NCI-H460 (cell line): ENCODE results near the gene SLC1A5. TPM values are rescaled to one million over a fixed set of nuclear protein-coding genes. Genes with fewer than 3 reads are reported as not detected.
"Not testable (repeated sequence)": the region's sequence is repeated elsewhere in the genome, so short reads cannot be mapped to it uniquely, and the experiment has no call there.

Experiments
- DNase-seq: peaks from one replicate; pipeline ENCODE4 v3.0.0-alpha.2; 2016; ENCODE audit warnings: low read depth; ENCODE audit errors: extremely low read depth
- polyA plus RNA-seq: library from polyadenylated mRNA; depleted of rRNA; stranded (reverse); fragments of >200 nt; gene quantifications from 2 replicates; pipeline ENCODE4 v1.2.3, GENCODE V29; 2014; cell fraction: nucleus; rRNA removed
- total RNA-seq: library from RNA; depleted of rRNA; stranded (reverse); fragments of >200 nt; shearing (Covaris generic); gene quantifications from 2 replicates; pipeline ENCODE4 v1.2.3, GENCODE V29; 2014; rRNA removed

The SLC1A5 gene
- total RNA-seq, result 253 and 259 TPM in 2 replicates
- 180 and 206 TPM in 2 replicates for polyA plus RNA-seq

DNA sequence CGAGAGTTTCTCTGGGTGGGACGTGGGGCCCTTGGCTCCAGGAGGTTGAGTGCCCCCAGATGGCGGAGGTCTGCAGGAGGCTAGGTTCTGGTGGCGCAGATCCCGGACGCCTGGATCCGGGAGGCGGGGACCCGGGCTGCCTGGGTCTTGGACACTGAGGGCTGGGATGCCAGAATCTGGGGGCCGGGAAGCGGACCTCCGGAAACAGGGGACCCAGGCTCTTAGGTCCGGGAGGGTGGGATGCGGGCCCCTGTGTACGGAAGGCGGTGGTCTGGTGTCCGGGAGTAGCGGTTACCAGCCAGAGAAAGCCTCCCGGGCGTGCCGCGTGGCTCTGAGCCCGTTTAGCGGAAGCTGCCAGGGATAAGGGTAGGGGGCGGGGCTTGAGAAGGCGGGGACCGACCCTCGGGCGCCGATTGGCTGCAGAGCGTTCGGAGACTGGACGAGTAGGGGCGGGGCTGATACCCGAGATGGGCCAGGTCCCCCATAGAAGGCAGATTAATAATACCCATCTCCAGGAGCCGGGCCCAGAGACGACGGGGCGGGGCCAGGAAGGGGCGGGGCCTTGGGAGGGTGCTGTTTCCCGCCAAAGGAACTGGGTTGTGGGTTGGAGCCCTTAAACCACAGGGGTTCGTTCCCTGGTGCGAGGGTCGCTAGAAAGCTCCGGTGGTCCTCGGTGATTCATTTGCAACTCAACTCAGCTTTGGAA is at the start of gene SLC1A5:
TSS of gene SLC1A5 (minus strand) at position 333 of the 706 bp plus-strand sequence. CDS start 629 bp downstream, outside the sequence.
- peak; percentile 95 for DNase-seq

DNA sequence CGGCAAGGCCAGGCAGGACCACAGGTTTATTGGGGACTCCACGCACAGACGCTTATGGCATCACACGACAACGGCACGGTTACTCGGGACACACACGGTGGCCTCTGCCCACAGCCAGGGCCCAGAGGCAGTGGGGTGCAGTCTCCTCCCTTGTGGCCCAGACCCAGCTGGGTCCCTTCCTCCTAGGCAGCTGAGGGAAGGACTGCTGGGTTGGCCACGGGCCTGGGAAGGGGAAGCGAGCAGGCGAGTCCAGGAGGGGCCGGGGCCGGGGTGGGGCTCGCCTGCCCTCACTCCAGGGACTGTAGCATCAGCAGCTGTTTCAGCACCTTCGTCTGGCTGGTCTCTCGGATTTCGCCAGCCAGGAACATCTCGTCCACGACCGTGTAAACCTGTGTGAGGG is 49.8 kb upstream of the SLC1A5 start:
- no peak for DNase-seq

DNA sequence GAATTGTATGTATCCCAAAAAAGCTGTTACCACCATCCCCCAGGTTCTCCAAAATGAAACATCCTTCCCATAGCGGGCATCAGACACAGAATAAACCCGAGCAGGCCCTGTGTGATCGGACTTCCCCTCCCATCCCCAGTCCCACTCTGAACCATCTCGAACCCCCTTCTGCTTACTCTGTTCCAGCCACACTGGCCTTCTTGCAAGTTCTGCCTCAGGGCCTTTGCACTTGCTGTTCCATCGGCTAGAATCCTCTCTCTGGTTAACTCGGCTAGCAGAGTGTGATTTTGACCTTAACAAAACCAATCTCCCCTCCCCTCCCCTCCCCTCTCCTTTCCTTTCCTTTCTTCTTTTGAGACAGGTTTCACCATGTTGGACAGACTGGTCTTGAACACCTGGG is 46.6 kb upstream of the SLC1A5 start:
- no peak for DNase-seq

DNA sequence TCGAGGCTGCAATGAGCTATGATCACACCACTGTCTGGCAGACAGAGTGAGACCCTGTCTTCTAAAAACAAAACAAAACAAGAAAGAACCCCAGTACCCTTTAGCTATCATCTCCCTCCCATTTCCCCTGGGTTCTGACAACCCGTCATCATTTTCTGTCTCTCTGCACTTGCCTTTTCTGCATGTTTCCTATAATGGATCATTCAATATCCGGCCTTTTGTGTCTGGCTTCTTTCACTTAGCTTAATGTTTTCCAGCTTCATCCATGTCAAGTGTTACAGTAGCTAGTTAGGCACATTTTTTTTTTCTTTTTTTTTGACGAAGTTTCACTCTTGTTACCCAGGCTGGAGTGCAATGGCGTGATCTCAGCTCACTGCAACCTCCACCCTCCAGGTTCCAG is 45.7 kb upstream of the SLC1A5 start:
- DNase-seq, result no peak

DNA sequence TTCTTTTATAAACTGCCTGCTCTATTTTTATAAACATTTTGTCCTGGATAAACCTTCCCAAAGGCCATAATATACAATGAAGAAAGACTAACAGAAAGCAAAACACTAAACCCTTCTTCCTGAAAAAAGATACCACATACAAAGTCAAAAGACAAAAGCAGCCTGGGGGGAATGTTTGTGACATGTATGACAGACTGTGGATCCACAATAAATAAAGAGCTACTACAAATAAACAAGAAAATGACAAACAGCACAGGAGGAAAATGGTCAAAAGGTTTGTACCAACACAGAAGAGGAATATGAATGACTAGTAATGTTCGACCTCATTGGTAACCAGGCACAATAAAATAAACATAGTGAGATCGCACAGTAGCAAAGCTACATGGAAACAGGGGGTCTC is 42.5 kb upstream of the SLC1A5 start:
- DNase-seq, result no peak

DNA sequence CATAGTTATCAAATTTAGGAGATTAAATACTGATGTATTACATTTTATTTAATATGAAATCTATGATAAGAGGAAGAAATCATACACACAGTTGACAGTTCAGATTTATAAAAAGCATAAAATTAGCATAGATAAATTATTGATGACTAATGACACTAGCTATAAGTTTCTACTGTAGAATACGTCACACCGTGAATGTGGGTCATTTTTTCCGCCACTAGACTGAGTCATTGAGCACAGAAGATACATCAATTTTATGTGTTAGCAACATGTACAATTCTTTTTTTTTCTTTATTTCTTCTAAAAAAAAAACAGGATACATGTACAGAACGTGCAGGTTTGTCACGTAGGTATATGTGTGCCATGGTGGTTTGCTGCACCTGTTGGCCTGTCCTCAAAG is 40.1 kb upstream of the SLC1A5 start:
- no peak for DNase-seq

DNA sequence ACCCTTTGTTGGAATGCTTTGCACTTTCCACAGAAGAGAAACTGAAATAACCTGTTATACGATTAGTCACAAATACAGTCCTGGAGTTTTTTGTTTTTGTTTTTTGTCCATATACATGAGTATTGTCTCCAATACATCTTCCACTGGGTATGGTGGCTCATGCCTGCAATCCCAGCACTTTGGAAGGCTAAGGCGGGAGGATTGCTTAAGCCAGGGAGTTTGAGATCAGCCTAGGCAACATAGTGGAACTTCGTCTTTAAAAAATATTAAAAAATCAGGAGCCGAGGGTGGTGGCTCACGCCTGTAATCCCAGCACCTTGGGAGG is 37.3 kb upstream of the SLC1A5 start:
- DNase-seq, result no peak

DNA sequence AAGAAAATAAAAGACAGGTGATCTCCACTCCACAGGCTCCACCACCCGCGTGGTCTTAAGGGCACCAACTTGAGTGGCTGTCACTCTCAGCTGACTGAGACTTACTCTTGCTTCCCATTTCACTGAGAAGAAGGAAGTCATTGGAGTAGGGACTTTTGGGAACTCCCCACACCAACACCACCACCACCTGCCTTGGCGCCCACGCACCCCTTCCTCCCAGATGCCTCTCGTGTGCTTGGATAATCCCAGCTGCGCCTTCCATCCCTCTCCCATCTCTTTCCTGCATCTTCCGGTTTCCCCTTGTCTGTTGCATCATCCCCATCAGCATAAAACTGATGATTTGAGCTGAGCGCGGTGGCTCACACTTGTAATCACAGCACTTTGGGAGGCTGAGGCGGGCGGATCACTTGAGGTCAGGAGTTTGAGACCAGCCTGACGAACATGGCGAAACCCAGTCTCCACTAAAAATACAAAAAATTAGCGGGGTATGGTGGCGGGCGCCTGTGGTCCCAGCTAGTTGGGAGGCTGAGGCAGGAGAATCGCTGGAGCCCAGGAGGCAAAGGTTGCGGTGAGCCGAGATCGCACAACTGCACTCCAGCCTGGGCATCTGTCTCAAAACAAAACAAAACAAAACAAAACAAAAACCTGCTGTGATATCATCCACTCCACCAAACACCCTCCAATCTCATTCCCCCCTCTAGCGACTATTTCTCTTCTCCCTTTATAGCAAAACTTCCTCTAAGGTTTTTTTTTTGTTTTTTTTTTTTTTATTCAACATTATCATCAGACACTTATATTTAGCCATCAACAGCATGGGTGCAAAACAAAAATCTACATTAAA is 36.7 kb upstream of the SLC1A5 start:
- DNase-seq, result no peak

DNA sequence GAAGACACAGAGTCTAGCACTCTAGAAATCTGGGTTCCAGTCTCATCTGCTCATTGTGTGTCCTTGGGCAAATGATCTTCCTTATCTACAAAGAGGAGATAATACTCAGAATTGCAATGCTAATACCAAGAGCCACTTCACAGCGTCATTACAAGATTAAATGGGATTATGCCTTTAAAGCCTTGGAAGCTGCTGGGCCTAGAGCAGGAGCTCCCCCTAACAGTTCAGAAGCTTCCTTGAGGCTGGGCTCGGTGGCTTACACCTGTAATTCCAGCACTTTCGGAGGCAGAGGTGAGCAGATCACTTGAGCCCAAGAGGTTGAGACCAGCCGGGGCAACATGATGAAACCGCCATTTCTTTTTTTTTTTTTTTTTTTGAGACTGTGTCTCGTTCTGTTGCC is 34.7 kb upstream of the SLC1A5 start:
- DNase-seq, result no peak

DNA sequence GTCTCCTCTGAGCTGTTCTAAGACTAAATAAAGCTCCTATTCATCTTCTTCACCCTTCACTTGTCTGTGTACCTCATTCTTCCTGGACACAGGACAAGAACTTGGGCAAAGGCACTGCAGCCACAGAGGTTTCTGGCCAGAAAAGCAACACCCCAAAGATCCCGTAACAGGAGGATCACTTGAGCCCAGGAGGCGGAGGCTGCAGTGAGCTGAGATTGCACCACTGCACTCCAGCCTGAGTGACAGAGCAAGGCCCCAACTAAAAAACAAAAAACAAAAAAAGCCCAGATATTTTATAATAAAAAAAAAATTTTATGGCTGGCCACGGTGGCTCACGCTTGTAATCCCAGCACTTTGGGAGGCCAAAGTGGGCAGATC is 34.0 kb upstream of the SLC1A5 start:
- not testable (repeated sequence) for DNase-seq

DNA sequence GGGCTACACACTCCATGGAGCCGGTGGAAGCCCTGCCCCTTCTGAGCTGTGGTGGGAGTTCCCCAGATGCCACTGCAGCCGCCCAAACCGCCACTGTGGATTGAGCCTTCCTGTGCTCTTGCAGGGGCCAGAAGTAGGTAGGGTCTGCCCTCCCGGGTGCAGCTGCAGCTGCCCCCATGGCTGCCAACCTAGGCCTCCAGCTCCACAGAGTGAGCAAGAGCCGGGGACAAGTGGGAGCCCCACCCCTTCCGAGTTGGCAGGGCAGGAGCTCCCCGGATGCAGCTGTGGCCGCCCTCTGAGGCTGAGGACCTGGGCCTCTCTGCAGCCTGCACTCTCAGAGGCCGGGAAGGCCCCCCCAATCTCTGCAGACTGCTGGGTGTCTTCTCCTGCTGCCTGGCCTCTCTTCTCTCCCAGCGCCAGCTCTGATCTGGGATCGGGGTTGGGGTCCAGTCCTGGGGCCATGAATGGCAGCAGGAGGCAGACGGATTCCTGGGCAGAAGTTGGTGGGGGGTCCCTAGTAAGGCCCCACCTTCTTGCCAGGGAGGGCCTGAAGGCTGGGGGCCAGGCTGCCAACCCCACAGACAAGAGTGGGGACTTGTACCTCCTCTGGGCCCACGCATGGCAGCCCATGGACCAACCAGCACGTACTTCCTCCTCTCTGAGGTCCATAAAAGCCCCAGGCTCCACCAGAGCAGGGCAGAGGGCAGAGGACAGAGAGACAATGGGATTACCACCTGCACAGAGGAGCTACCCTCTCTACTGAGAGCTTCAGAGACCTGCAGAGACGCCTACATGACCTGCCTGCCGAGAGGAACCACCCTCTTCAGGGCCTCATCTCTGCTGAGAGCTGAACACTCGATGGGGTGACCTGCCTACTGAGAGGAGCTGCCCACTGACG is 33.4 kb upstream of the SLC1A5 start:
- DNase-seq, result no peak

DNA sequence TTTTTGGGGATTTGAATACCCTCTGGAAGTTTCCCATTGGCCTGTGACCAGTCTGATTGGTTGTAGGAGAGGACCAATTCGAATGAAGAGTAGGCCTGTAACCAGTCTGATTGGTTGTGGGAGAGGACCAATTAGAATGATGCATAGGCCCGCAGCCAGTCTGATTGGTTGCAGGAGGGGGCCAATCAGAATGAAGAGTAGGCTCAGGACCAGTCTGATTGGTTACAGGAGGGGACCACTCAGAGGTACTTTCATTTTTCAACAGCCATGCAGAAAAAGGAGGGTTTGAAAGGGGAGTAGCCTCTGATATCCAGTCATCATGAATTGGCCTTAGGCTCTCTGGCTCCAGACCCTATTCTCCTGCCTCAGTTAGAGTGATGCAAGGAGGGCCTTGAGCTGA is 30.4 kb upstream of the SLC1A5 start:
- peak; percentile 3 for DNase-seq

DNA sequence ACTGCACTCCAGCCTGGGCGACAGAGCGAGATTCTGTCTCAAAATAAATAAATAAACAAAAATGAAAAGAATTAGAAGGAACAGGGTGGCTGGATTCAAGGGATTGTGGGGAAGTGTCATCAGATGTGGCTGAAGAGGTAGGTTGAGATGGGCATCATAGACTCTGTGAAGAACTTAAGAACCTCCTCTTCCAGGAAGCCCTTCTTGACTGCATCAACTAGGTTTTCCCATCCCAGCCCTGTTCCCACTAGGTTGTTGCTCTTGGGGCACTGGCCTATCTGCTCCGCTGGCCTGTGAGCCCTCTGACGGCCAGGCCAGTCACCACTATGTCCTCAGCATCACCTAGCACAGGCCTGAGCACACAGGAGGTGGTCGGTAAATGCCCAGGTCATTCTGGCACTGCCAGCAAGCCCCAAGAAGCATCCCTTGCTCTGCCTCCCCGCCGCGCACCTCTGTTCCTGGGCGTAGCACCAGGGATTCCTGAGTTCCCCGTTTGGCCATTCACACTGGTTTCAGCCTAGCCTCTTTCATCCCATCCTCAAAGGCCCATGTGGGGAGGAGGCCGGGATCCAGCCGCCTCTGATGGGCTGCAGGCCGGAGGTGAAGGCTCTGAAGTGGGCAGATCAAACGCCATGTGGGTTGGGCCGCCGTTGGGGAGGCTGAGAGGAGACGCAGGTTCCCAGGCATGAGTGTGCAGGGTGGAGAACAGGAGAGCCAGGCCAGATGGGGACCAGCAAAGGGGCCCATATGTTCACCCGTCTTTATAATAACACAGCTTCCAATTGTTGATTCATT is 27.6 kb upstream of the SLC1A5 start:
- DNase-seq, result no peak

DNA sequence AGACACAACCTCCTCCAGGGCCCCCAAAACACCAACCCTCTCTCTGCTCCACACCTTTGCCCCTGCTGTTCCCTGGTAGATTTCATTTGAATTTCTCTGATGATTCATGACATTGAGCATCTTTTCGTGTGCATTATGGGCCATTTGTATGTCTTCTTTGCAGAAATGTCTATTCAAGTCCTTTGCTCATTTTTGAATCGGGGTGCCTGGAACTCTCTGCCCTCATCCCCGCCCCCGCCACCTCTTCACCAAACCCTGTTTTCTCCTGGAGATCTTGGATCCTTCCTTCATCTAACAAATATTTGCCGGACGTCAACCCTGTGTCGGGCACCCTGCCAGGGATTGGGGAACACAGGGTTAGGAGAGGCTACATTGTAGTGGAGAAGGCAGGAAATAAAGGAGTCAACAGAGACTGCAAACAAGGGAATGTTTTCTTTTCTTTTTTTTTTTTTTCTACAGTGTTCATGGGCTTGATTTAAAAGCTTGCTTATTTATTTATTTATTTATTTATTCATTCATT is 25.5 kb upstream of the SLC1A5 start:
- no peak for DNase-seq

DNA sequence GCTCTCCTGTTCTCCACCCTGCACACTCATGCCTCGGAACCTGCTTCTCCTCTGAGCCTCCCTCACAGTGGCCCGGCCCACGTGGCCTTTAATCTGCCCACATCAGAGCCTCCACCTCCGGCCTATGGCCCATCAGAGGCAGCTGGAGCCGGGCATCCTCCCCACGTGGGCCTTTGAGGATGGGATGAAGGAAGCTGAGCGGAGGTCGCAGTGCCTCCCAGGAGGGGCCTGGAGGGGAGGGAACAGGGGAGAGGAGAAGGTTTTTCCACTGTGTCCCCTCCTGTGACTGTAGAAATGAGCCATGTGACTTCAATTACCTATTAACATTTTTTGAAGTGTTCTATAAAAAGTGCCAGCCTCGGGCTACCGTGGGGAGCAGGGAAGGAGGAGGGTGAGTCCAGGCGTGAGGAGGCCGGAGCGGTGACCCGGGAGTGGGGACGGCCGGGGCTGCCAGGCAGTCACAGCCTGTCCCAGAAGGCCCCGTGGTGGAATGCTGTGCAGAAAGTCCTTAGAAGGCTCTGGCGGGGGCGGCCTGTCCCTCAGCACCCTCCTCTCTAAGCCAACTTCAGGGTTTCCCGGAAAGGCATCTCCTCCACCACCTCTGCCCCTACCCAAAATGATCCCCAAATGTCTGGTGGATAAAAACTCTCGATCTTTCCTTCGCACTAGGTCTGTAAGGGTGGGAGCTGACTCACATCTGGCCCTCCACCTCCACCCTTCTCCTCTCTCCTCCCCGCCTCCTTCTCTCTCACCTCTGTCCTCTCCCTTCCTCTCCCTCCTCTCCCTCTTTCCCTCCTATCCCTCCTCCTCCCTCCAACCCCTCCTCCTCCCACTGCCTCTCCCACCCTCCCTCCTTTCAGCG is 24.8 kb upstream of the SLC1A5 start:
- no peak for DNase-seq

DNA sequence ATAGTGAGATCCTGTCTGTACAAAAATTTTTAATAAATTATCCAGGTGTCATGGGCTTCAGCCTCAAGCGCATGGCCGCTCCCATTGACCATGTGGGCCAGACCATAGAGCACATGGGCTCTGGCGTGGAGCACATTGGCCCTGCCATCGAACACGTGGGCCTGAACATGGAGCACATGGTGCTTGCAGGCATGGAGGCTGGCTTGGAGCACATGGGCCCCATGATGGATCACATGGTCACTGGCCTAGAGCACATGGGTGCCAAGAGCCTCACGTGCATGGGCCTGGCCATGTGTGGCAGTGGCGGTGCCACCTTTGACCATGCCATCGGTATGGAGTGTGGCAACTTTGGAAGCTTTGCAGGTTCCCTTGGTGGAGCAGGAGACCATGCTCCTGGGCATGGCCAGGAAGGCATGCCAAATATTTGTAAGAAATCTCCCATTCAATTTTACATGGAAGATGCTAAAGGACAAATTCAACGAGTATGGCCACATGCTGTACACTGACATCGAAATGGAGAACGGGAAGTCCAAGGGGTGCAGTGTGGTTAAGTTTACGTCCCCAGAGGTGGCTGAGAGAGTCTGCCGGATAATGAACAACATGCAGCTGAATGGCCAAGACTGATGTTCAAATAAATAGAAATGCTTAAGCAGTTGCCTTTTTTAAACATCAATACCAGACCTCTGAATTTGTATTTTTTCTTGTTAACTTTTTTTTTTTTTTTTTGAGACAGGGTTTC is 21.3 kb upstream of the SLC1A5 start:
- no peak for DNase-seq

DNA sequence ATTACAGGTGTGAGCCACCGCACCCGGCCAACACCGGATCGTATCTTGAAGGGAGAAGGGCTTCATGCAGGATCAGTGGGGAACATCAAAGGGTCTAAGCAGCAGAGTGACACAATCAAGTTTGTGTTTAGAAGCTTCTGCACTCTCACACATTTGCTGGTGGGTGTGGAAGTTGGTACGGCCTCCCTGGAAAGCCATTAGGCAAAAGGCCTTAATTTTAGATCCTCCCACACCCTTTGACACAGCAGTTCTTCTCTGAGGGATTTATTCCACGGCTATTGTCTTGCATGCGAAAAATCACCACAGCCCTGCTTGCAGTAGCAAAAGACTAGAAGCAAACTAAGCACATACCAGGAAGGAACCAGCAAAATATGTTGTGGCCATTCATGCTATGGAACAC is 18.3 kb upstream of the SLC1A5 start:
- no peak for DNase-seq

DNA sequence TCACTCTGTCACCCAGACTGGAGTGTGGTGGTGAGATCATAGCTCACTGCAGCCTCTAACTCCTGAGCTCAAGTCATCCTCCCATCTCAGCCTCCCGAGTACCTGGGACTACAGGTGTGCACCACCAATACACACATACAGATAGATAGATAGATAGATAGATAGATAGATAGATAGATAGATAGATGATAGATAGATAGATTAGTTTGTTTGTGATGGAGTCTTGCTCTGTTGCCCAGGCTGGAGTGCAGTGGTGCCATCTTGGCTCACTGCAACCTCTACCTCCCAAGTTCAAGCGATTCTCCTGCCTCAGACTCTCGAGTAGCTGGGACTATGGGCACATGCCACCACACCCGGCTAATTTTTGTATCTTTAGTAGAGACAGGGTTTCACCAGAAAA is 16.0 kb upstream of the SLC1A5 start:
- not testable (repeated sequence) for DNase-seq
